Measurements from ENCODE around the gene CALHM6. TPM values are rescaled to one million over a fixed set of nuclear protein-coding genes. Genes with fewer than 3 reads are reported as not detected.

Gene CALHM6
- polyA plus RNA-seq (2013): 1.8 TPM in 2 replicates

GRCh38 chr6:116461331-116461931 is at the start of gene CALHM6:
TSS of gene CALHM6 (plus strand) at chr6:116461375. CDS start at chr6:116461930, 555 bp downstream.
- H3K4ac ChIP-seq (ENCODE audit: low read depth, low read length): no peak within 1 kb of the TSS
- no peak within 1 kb of the TSS for H2BK12ac ChIP-seq (ENCODE audit: low read length)
- no peaks in the 10 kb centered on the region for H3K9me3 ChIP-seq (ENCODE audit: insufficient read depth, low read depth, low read length)
- no peak within 1 kb of the TSS for H2BK120ac ChIP-seq (ENCODE audit: insufficient read depth, low read length, poor library complexity)
- no CpG with 5 or more reads among the region's 13 CpGs for WGBS (ENCODE audit: extremely low coverage, insufficient coverage, insufficient read length)
- H3K9ac ChIP-seq (ENCODE audit: low read length): peak within 1 kb of the TSS; percentile 64
- peak within 1 kb of the TSS; percentile 26 for H2AFZ ChIP-seq (ENCODE audit: insufficient read depth, low read length, poor library complexity)
- no peak within 1 kb of the TSS for H2BK5ac ChIP-seq (ENCODE audit: low read depth, low read length, poor library complexity)
- peak within 1 kb of the TSS; percentile 95 for H3K4me2 ChIP-seq (ENCODE audit: low read length)
- no peak within 1 kb of the TSS for H3K18ac ChIP-seq (ENCODE audit: low read length)
- no peak within 1 kb of the TSS for H3K23ac ChIP-seq (ENCODE audit: low read length)
- no peak within 1 kb of the TSS for H4K12ac ChIP-seq (ENCODE audit: low read depth, low read length)
- no peak for DNase-seq
- H4K8ac ChIP-seq (ENCODE audit: low read depth, low read length): peak within 1 kb of the TSS; percentile 37
- no peak within 1 kb of the TSS for H3K27ac ChIP-seq (ENCODE audit: low read depth, low read length)
- no peak within 1 kb of the TSS for H4K91ac ChIP-seq (ENCODE audit: low read depth, low read length)
- H3K79me1 ChIP-seq (ENCODE audit: low read length): no peaks in the 10 kb centered on the region
- no peaks in the 10 kb centered on the region for H3K27me3 ChIP-seq (ENCODE audit: insufficient read depth, low read length)
- H3K36me3 ChIP-seq (ENCODE audit: control insufficient read depth in 1 of 2, insufficient read depth in 2 of 2, low read length in 2 of 2): no peaks in the 10 kb centered on the region
- H3K14ac ChIP-seq (ENCODE audit: low read length): no peak within 1 kb of the TSS
- peaks cover 7 to 8% of the 10 kb centered on the region in 2 experiments for H3K4me1 ChIP-seq (ENCODE audit: control insufficient read depth in 1 of 2, insufficient read depth in 2 of 2, low read length in 2 of 2)
- H3K4me3 ChIP-seq (ENCODE audit: low read depth, low read length): peak within 1 kb of the TSS; percentile 76
- H3K79me2 ChIP-seq (ENCODE audit: control insufficient read depth, insufficient read depth, low read length, poor library complexity): no peaks in the 10 kb centered on the region
- no peak within 1 kb of the TSS for H2AK5ac ChIP-seq (ENCODE audit: low read length)

- Histone ChIP-seq H3K23ac (ENCODE audit: low read length) (no peak overlapping the region), H4K91ac (ENCODE audit: low read depth, low read length) (no peak overlapping the region), H3K18ac (ENCODE audit: low read length) (no peak overlapping the region), H3K27ac (ENCODE audit: low read depth, low read length) (no peak overlapping the region), H3K9me3 (ENCODE audit: insufficient read depth, low read depth, low read length) (no peaks in the 10 kb centered on the region), H3K4me1 (ENCODE audit: control insufficient read depth in 1 of 2, insufficient read depth in 2 of 2, low read length in 2 of 2) (no peaks in the 10 kb centered on the region), H2AFZ (ENCODE audit: insufficient read depth, low read length, poor library complexity) (no peak overlapping the region), H3K4ac (ENCODE audit: low read depth, low read length) (no peak overlapping the region), H3K27me3 (ENCODE audit: insufficient read depth, low read length) (no peaks in the 10 kb centered on the region), H2BK120ac (ENCODE audit: insufficient read depth, low read length, poor library complexity) (no peak overlapping the region), H3K9ac (ENCODE audit: low read length) (no peak overlapping the region), H4K12ac (ENCODE audit: low read depth, low read length) (no peak overlapping the region), H2BK12ac (ENCODE audit: low read length) (no peak overlapping the region), H2AK5ac (ENCODE audit: low read length) (no peak overlapping the region), H3K4me2 (ENCODE audit: low read length) (no peak overlapping the region), H2BK5ac (ENCODE audit: low read depth, low read length, poor library complexity) (no peak overlapping the region), H3K79me2 (ENCODE audit: control insufficient read depth, insufficient read depth, low read length, poor library complexity) (peaks cover 1% of the 10 kb centered on the region), H3K14ac (ENCODE audit: low read length) (no peak overlapping the region), H3K4me3 (ENCODE audit: low read depth, low read length) (no peak overlapping the region), H3K79me1 (ENCODE audit: low read length) (no peaks in the 10 kb centered on the region), H4K8ac (ENCODE audit: low read depth, low read length) (no peak overlapping the region), H3K36me3 (ENCODE audit: control insufficient read depth in 1 of 2, insufficient read depth in 2 of 2, low read length in 2 of 2) (peaks cover 2% of the 10 kb centered on the region in 2 experiments)
- no peak for DNase-seq
These were observed 48.9 kb upstream of the CALHM6 start for GRCh38 chr6:116412270-116412669.

DNA sequence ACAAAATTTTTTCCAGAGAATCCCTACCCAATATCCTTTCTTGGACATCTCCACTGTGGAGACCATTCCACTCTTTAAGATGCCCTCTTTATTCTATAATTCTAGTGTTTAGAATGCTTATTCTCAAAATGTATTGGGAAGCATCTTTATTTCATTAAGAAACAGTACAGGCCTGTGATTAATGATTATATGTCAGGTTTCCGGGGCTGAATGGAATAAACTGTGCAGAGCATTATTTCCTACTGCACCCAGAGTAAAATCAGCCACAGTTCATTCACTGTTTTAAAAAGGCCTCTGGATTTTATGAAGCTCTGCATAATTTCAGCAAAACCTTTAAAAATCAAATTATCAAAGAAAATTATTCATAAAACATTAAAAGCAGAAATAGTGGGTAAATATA is 47.8 kb upstream of the CALHM6 start:
- DNase-seq: no peak

DNA sequence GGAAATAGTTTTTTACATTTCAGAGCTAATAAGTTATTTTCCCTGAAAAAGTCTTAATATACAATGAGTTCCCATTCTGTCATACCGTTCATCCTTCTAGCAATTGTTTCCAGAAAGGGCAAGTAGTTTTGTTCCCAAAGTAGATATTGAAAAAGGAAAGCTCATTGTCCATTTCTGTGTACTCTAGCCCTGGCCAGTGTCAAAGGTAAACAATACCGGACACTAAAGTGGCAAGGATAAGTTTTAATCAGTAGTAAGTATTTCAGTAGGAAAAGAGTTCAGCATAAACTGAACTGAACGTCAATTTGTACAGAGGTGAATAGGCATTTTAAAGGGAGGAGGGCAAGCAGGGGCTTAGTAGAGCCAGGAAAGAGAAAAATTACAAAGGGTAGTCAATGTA is 43.5 kb upstream of the CALHM6 start:
- H4K12ac ChIP-seq (ENCODE audit: low read depth, low read length): no peak overlapping the region
- H2AFZ ChIP-seq (ENCODE audit: insufficient read depth, low read length, poor library complexity): no peak overlapping the region
- H3K27me3 ChIP-seq (ENCODE audit: insufficient read depth, low read length): no peaks in the 10 kb centered on the region
- H2BK5ac ChIP-seq (ENCODE audit: low read depth, low read length, poor library complexity): no peak overlapping the region
- H3K14ac ChIP-seq (ENCODE audit: low read length): no peak overlapping the region
- H3K36me3 ChIP-seq (ENCODE audit: control insufficient read depth in 1 of 2, insufficient read depth in 2 of 2, low read length in 2 of 2): no peaks in the 10 kb centered on the region
- no peak overlapping the region for H3K4me2 ChIP-seq (ENCODE audit: low read length)
- no peak overlapping the region for H2BK12ac ChIP-seq (ENCODE audit: low read length)
- H3K9me3 ChIP-seq (ENCODE audit: insufficient read depth, low read depth, low read length): no peaks in the 10 kb centered on the region
- no peak overlapping the region for H3K23ac ChIP-seq (ENCODE audit: low read length)
- no peak overlapping the region for H2BK120ac ChIP-seq (ENCODE audit: insufficient read depth, low read length, poor library complexity)
- H3K27ac ChIP-seq (ENCODE audit: low read depth, low read length): no peak overlapping the region
- WGBS (ENCODE audit: extremely low coverage, insufficient coverage, insufficient read length): no CpG with 5 or more reads among the region's 3 CpGs
- no peak for DNase-seq
- no peaks in the 10 kb centered on the region for H3K4me1 ChIP-seq (ENCODE audit: control insufficient read depth in 1 of 2, insufficient read depth in 2 of 2, low read length in 2 of 2)
- H3K4me3 ChIP-seq (ENCODE audit: low read depth, low read length): no peak overlapping the region
- H3K18ac ChIP-seq (ENCODE audit: low read length): no peak overlapping the region
- H2AK5ac ChIP-seq (ENCODE audit: low read length): no peak overlapping the region
- H4K8ac ChIP-seq (ENCODE audit: low read depth, low read length): no peak overlapping the region
- no peak overlapping the region for H4K91ac ChIP-seq (ENCODE audit: low read depth, low read length)
- H3K9ac ChIP-seq (ENCODE audit: low read length): no peak overlapping the region
- no peaks in the 10 kb centered on the region for H3K79me1 ChIP-seq (ENCODE audit: low read length)
- no peaks in the 10 kb centered on the region for H3K79me2 ChIP-seq (ENCODE audit: control insufficient read depth, insufficient read depth, low read length, poor library complexity)
- H3K4ac ChIP-seq (ENCODE audit: low read depth, low read length): no peak overlapping the region

More for the DNA sequence above, 47.8 kb upstream of the CALHM6 start:
- H2AK5ac ChIP-seq (ENCODE audit: low read length): no peak overlapping the region
- H4K91ac ChIP-seq (ENCODE audit: low read depth, low read length): no peak overlapping the region
- H3K9ac ChIP-seq (ENCODE audit: low read length): no peak overlapping the region
- H3K9me3 ChIP-seq (ENCODE audit: insufficient read depth, low read depth, low read length): no peaks in the 10 kb centered on the region
- no peak overlapping the region for H3K27ac ChIP-seq (ENCODE audit: low read depth, low read length)
- H2BK120ac ChIP-seq (ENCODE audit: insufficient read depth, low read length, poor library complexity): no peak overlapping the region
- H3K18ac ChIP-seq (ENCODE audit: low read length): no peak overlapping the region
- H3K4me3 ChIP-seq (ENCODE audit: low read depth, low read length): no peak overlapping the region
- no peak overlapping the region for H3K4me2 ChIP-seq (ENCODE audit: low read length)
- peaks cover 1% of the 10 kb centered on the region for H3K79me2 ChIP-seq (ENCODE audit: control insufficient read depth, insufficient read depth, low read length, poor library complexity)
- H4K8ac ChIP-seq (ENCODE audit: low read depth, low read length): no peak overlapping the region
- H3K14ac ChIP-seq (ENCODE audit: low read length): no peak overlapping the region
- H2BK12ac ChIP-seq (ENCODE audit: low read length): no peak overlapping the region
- H3K27me3 ChIP-seq (ENCODE audit: insufficient read depth, low read length): no peaks in the 10 kb centered on the region
- H4K12ac ChIP-seq (ENCODE audit: low read depth, low read length): no peak overlapping the region
- peaks cover 2% of the 10 kb centered on the region in 2 experiments for H3K36me3 ChIP-seq (ENCODE audit: control insufficient read depth in 1 of 2, insufficient read depth in 2 of 2, low read length in 2 of 2)
- no peak overlapping the region for H3K23ac ChIP-seq (ENCODE audit: low read length)
- no peak overlapping the region for H3K4ac ChIP-seq (ENCODE audit: low read depth, low read length)
- no peak overlapping the region for H2AFZ ChIP-seq (ENCODE audit: insufficient read depth, low read length, poor library complexity)
- no peaks in the 10 kb centered on the region for H3K79me1 ChIP-seq (ENCODE audit: low read length)
- H2BK5ac ChIP-seq (ENCODE audit: low read depth, low read length, poor library complexity): no peak overlapping the region
- no CpG with 5 or more reads among the region's 1 CpG for WGBS (ENCODE audit: extremely low coverage, insufficient coverage, insufficient read length)
- H3K4me1 ChIP-seq (ENCODE audit: control insufficient read depth in 1 of 2, insufficient read depth in 2 of 2, low read length in 2 of 2): no peaks in the 10 kb centered on the region

Measured in trophoblast cell (in vitro differentiated cells and primary cell).